Glutamatergic neuron (in vitro differentiated cells): ENCODE results near the gene SCO2. TPM values are rescaled to one million over a fixed set of nuclear protein-coding genes. Genes with fewer than 3 reads are reported as not detected.

Experiments used
- DNase-seq: peaks from one replicate; pipeline ENCODE4 v3.0.0; 2022
- H3K27ac Mint-ChIP-seq: one replicate; pipeline ENCODE4 v1.8.0; 2020; ENCODE audit warnings: mild to moderate bottlenecking, mixed read lengths, inconsistent platforms; ENCODE audit not compliant: unreplicated experiment
- H3K27me3 Mint-ChIP-seq: one replicate; pipeline ENCODE4 v1.8.0; 2020; ENCODE audit warnings: mild to moderate bottlenecking, moderate library complexity, mixed read lengths, inconsistent platforms; ENCODE audit not compliant: unreplicated experiment
- H3K36me3 Mint-ChIP-seq: one replicate; pipeline ENCODE4 v1.8.0; 2020; ENCODE audit warnings: mild to moderate bottlenecking, mixed read lengths, inconsistent platforms; ENCODE audit not compliant: unreplicated experiment
- H3K4me1 Mint-ChIP-seq: one replicate; pipeline ENCODE4 v1.8.0; 2020; ENCODE audit warnings: mild to moderate bottlenecking, low read depth, mixed read lengths, inconsistent platforms; ENCODE audit not compliant: unreplicated experiment
- H3K4me3 Mint-ChIP-seq: one replicate; pipeline ENCODE4 v1.8.0; 2020; ENCODE audit warnings: mild to moderate bottlenecking, mixed read lengths, inconsistent platforms; ENCODE audit not compliant: unreplicated experiment
- H3K9me3 Mint-ChIP-seq: one replicate; pipeline ENCODE4 v1.8.0; 2020; ENCODE audit warnings: mild to moderate bottlenecking, moderate library complexity, mixed read lengths, inconsistent platforms; ENCODE audit not compliant: unreplicated experiment
- CTCF ChIP-seq: fragments of 200-600 bp; sonication (generic); IDR thresholded peaks from one replicate; pipeline ENCODE4 v1.5.0; 2021; ENCODE audit not compliant: partially characterized antibody, unreplicated experiment
- total RNA-seq: library from RNA; stranded (reverse); fragmentation: NEBNext Ultra II Directional; extraction: Animal tissue kit (Norgen Biotek cat#: 25700); gene quantifications from one replicate; pipeline ENCODE4 v1.2.1, GENCODE V29; 2021; ENCODE audit not compliant: unreplicated experiment

SCO2 gene
- total RNA-seq, 1 donor from 2014 or later, result 4.8 TPM

- Mint-ChIP-seq H3K4me1 (peaks cover 11% of the 10 kb centered on the region), H3K27me3 (peaks cover 28% of the 10 kb centered on the region), H3K27ac (no peak overlapping the region), H3K9me3 (peaks cover 14% of the 10 kb centered on the region), H3K4me3 (no peak overlapping the region), H3K36me3 (peaks cover 3% of the 10 kb centered on the region)
- TF ChIP-seq CTCF, result no peak
- no peak for DNase-seq
These were observed 4.1 kb upstream of the SCO2 start for GRCh38 chr22:50529416-50529896.

- H3K4me3 Mint-ChIP-seq, result no peak overlapping the region
- H3K27ac Mint-ChIP-seq, result no peak overlapping the region
- TF ChIP-seq CTCF, result no peak
- no peak for DNase-seq
- H3K36me3 Mint-ChIP-seq, result peaks cover 5% of the 10 kb centered on the region
- peaks cover 12% of the 10 kb centered on the region for H3K4me1 Mint-ChIP-seq
- H3K9me3 Mint-ChIP-seq, result peaks cover 15% of the 10 kb centered on the region
- peaks cover 30% of the 10 kb centered on the region for H3K27me3 Mint-ChIP-seq
These were observed 3.5 kb upstream of the SCO2 start for GRCh38 chr22:50528682-50529415.

GRCh38 chr22:50527921-50528681 lies 2.7 kb upstream of the SCO2 start:
- peak overlapping the region; percentile 78 for H3K4me3 Mint-ChIP-seq
- TF ChIP-seq CTCF, result no peak
- peak overlapping the region; percentile 57 for H3K27ac Mint-ChIP-seq
- H3K9me3 Mint-ChIP-seq, result peaks cover 15% of the 10 kb centered on the region
- H3K4me1 Mint-ChIP-seq, result peaks cover 12% of the 10 kb centered on the region
- H3K36me3 Mint-ChIP-seq, result peaks cover 5% of the 10 kb centered on the region
- peaks cover 26% of the 10 kb centered on the region for H3K27me3 Mint-ChIP-seq
- no peak for DNase-seq

- Mint-ChIP-seq H3K9me3 (peaks cover 15% of the 10 kb centered on the region), H3K4me1 (peaks cover 12% of the 10 kb centered on the region), H3K4me3 (peak overlapping the region; percentile 78), H3K27ac (peak overlapping the region; percentile 77), H3K27me3 (peaks cover 20% of the 10 kb centered on the region), H3K36me3 (peaks cover 5% of the 10 kb centered on the region)
- no peak for TF ChIP-seq CTCF
- DNase-seq, result peak; percentile 36
These were observed 1.7 kb upstream of the SCO2 start for GRCh38 chr22:50526834-50527801.
